Naive thymus-derived CD8-positive, alpha-beta T cell (primary cell): ENCODE data around the gene DNALI1. TPM values are rescaled to one million over a fixed set of nuclear protein-coding genes. Genes with fewer than 3 reads are reported as not detected.

Experiments
- ATAC-seq, 2 donors: fragments of 150-1000 bp; cut with Tn5 transposase in 1 of 2; sonication (Bioruptor Pico), chemical (Tn5 transposase) in 1 of 2; 1 replicate in 1 of 2; 2 replicates in 1 of 2; pipeline ENCODE4 v1.10.0; 2021; ENCODE audit warnings: mild to moderate bottlenecking in 2 of 2, moderate library complexity in 2 of 2
- POLR2A ChIA-PET: fragments of 350-600 bp; sonication (Branson Sonifier 250); formaldehyde crosslinking; loops from one replicate; lab custom pipeline; 2021; ENCODE audit warnings: antibody characterized with exemption; lab: Charles Lee
- DNase-seq, 10 donors: peaks; one replicate each; pipeline versions ENCODE4 v3.0.0 to v3.0.0-alpha.2; 2020 to 2022
- H3K27ac Mint-ChIP-seq, 10 donors: one replicate each; pipeline ENCODE4 v1.8.0; 2020 to 2022; ENCODE audit warnings: mild to moderate bottlenecking in 10 of 10, mixed read lengths in 10 of 10, moderate library complexity in 4 of 10, inconsistent platforms in 1 of 10
- H3K27me3 Mint-ChIP-seq, 5 donors: one replicate each; pipeline ENCODE4 v1.8.0; 2021 to 2022; ENCODE audit warnings: mixed read lengths in 5 of 5
- H3K36me3 Mint-ChIP-seq, 3 donors: one replicate each; pipeline ENCODE4 v1.8.0; 2020 to 2022; ENCODE audit warnings: mixed read lengths in 3 of 3, mild to moderate bottlenecking in 2 of 3, inconsistent platforms in 1 of 3
- H3K4me1 Mint-ChIP-seq, 4 donors: one replicate each; pipeline ENCODE4 v1.8.0; 2021 to 2022; ENCODE audit warnings: mixed read lengths in 4 of 4
- H3K4me3 Mint-ChIP-seq, 10 donors: one replicate each; pipeline ENCODE4 v1.8.0; 2020 to 2022; ENCODE audit warnings: mild to moderate bottlenecking in 10 of 10, mixed read lengths in 10 of 10, moderate library complexity in 6 of 10, inconsistent platforms in 1 of 10
- H3K9me3 Mint-ChIP-seq, 9 donors: one replicate each; pipeline ENCODE4 v1.8.0; 2020 to 2022; ENCODE audit warnings: mixed read lengths in 9 of 9, mild to moderate bottlenecking in 3 of 9, inconsistent platforms in 1 of 9, moderate library complexity in 1 of 9
- polyA plus RNA-seq, 3 donors: library from polyadenylated mRNA; unstranded; fragments of 300-500 nt; fragmentation: Illumina TruSeq; gene quantifications; one replicate each; pipeline ENCODE4 v1.2.3, GENCODE V29; 2021
- total RNA-seq, 8 experiments: library from RNA in 2 of 8; stranded (reverse) in 2 of 8; gene quantifications; one replicate each; pipeline ENCODE4 v1.2.3 and lab custom pipeline; 2021 to 2026

Gene DNALI1
- total and polyA plus RNA-seq, 5 experiments from 2014 or later = 0.49 to 0.60 TPM; not detected in 3

DNA sequence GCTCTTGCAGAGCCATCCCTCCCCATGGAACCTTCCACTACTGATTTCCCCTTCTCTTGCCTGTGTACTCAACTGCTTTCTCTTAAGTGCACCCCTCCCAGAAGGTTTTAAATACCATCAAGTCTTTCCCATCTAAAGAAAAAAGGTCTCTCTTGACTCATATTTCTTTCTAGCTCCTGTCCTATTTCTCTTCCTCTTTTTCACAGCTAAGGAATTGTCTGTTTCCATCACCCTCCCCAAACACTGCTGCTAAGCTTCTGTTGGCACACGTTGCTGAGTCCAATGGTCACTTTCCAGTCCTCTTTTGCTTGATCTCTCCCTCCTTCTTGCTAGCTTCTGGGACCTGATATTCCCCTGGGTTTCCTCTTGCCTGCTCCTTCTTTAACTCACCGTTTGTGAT lies 52.3 kb downstream of the DNALI1 start:
- H3K27me3 Mint-ChIP-seq = peaks cover 2 to 29% (median 11%) of the 10 kb centered on the region in 5 donors
- H3K27ac Mint-ChIP-seq = no peak overlapping the region
- no peaks in the 10 kb centered on the region for H3K9me3 Mint-ChIP-seq
- no peak for ATAC-seq
- H3K4me3 Mint-ChIP-seq = no peak overlapping the region
- DNase-seq = no peak
- POLR2A ChIA-PET = no interaction called here
- peaks cover 0 to 3% (median 1%) of the 10 kb centered on the region in 4 donors for H3K4me1 Mint-ChIP-seq
- H3K36me3 Mint-ChIP-seq = no peaks in the 10 kb centered on the region

DNA sequence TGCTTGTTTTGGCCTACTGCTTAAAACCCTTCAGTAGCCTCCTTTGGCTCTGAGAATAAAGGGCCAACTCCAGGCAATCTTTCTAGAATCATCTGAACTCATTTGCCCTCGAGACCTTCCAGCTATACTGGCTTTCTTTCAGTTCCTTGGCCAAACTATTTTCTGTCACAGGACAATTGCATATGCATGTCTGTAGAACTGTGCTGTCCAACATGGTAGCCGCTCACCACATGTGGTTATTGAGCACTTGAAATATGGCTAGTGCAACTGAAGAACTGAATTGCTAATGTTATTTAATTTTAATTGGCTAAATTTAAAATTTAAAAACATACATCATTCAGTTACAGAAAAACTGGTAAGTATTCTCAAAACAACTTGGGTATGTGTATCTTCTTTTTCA lies 53.3 kb downstream of the DNALI1 start:
- H3K4me1 Mint-ChIP-seq = peaks cover 0 to 3% (median 0%) of the 10 kb centered on the region in 4 donors
- DNase-seq (no peak), ATAC-seq (no peak)
- H3K4me3 Mint-ChIP-seq = no peak overlapping the region
- POLR2A ChIA-PET = no interaction called here
- H3K9me3 Mint-ChIP-seq = no peaks in the 10 kb centered on the region
- H3K36me3 Mint-ChIP-seq = no peaks in the 10 kb centered on the region
- no peak overlapping the region for H3K27ac Mint-ChIP-seq
- peaks cover 0 to 26% (median 8%) of the 10 kb centered on the region in 5 donors for H3K27me3 Mint-ChIP-seq

DNA sequence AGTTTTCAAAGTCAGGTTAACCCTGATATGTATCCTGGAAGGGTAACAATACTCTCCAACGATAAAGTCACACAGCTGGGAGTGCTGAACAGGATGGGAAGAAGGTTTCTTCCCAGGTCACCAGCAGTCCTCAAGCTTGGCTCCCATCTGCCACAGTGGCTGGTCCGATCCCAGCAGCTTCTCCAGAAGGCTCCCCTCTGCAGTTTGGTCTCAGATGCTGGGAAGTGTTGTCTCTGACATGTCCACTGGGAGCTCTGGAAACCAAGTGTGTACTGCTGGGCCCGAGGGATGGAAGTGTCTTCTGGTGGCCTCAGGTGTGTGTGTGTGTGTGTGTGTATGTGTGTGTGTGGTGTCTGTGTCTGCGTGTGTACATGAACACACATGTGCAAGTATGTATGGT lies 55.4 kb downstream of the DNALI1 start:
- peak overlapping the region in 2 of 10 donors; percentile 1 to 33 for H3K27ac Mint-ChIP-seq
- H3K4me1 Mint-ChIP-seq = peaks cover 0 to 1% (median 0%) of the 10 kb centered on the region in 4 donors
- H3K9me3 Mint-ChIP-seq = no peaks in the 10 kb centered on the region
- POLR2A ChIA-PET = no interaction called here
- no peak for DNase-seq
- H3K27me3 Mint-ChIP-seq = peaks cover 15 to 41% (median 24%) of the 10 kb centered on the region in 5 donors
- no peak overlapping the region for H3K4me3 Mint-ChIP-seq
- ATAC-seq = no peak
- no peaks in the 10 kb centered on the region for H3K36me3 Mint-ChIP-seq

DNA sequence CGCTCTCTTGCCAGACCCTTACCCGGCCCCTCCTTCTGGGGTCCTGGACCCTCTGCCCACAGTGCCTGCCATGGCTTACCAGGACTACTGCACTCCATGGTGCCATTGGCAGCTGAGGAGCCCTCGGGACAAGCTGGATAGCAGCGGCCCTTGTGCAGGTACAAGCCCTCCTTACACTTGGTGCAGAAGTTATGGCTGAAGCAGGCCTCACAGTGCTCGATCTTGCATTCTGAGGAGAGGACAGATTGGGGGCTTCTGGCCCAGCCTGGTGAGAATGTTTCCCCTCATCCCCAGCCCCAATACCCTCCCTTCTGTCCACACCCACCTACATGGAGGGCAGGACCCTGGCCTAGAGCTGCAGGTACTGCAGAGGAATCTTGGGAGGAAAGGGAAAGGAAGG lies 57.4 kb downstream of the DNALI1 start:
- POLR2A ChIA-PET = no interaction called here
- Mint-ChIP-seq H3K4me3 (no peak overlapping the region), H3K27ac (no peak overlapping the region), H3K36me3 (no peaks in the 10 kb centered on the region), H3K9me3 (no peaks in the 10 kb centered on the region), H3K4me1 (peaks cover 0 to 1% (median 0%) of the 10 kb centered on the region in 4 donors), H3K27me3 (peaks cover 27 to 55% (median 37%) of the 10 kb centered on the region in 5 donors)
- DNase-seq (no peak), ATAC-seq (no peak)

DNA sequence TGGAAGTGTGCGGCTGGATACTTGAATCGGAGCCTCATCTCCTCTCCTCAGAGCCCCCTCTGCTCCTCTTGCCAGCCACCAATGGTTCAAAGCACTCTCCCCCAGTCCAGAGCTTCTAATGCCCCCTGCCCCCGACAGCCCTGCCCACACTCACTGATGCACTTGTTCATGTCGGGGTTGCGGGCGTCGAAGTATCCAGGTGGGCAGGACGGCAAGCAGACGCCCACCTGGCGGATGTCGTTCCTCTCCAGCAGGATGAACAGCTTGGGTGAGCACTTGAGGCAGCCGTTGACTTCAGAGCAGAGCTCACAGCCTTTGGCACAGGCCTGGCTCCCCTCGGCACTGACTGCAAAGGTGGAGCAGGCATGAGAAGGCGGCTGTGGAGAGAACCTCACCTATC lies 59.6 kb downstream of the DNALI1 start:
- DNase-seq = no peak
- H3K9me3 Mint-ChIP-seq = no peaks in the 10 kb centered on the region
- no peaks in the 10 kb centered on the region for H3K36me3 Mint-ChIP-seq
- H3K4me1 Mint-ChIP-seq = peaks cover 0 to 1% (median 0%) of the 10 kb centered on the region in 4 donors
- no peak overlapping the region for H3K27ac Mint-ChIP-seq
- peaks cover 31 to 61% (median 39%) of the 10 kb centered on the region in 5 donors for H3K27me3 Mint-ChIP-seq
- H3K4me3 Mint-ChIP-seq = no peak overlapping the region
- no peak for ATAC-seq
- POLR2A ChIA-PET = no interaction called here

Other genes starting within 250 kb of the DNALI1 start
- gene ZC3H12A, start 82.4 kb upstream of the DNALI1 start, total RNA-seq = 10 to 100 TPM; 39.5 to 45.3 TPM
- 10 to 100 TPM in 1 of 3 donors, 1 to 10 TPM in 2; 1.5 to 10.0 (median 3.1) TPM for gene ZC3H12A, start 82.4 kb upstream of the DNALI1 start, polyA plus RNA-seq
- 10 to 100 TPM; 93.8 to 99.3 TPM for gene MEAF6, start 42.2 kb upstream of the DNALI1 start, total RNA-seq
- 100 to 1,000 TPM; 118 to 184 (median 154) TPM for gene MEAF6, start 42.2 kb upstream of the DNALI1 start, polyA plus RNA-seq
- 10 to 100 TPM; 36.3 to 36.9 TPM for gene SNIP1, start 2.6 kb upstream of the DNALI1 start, total RNA-seq
- 1 to 10 TPM; 3.6 to 5.5 (median 3.7) TPM for gene SNIP1, start 2.6 kb upstream of the DNALI1 start, polyA plus RNA-seq
- 10 to 100 TPM; 36.7 to 44.2 TPM for gene GNL2, start 39.0 kb downstream of the DNALI1 start, total RNA-seq
- gene GNL2, start 39.0 kb downstream of the DNALI1 start, polyA plus RNA-seq = 10 to 100 TPM; 45.5 to 60.9 (median 46.2) TPM
- not detected for gene RSPO1, start 78.0 kb downstream of the DNALI1 start, total RNA-seq
- gene RSPO1, start 78.0 kb downstream of the DNALI1 start, polyA plus RNA-seq = under 1 TPM in 1 of 3 donors, not detected in 2; 0.06 TPM
- gene CDCA8, start 135.6 kb downstream of the DNALI1 start, total RNA-seq = 1 to 10 TPM; 1.0 to 1.4 TPM
- 1 to 10 TPM in 1 of 3 donors, under 1 TPM in 2; 0.40 to 2.0 (median 0.54) TPM for gene CDCA8, start 135.6 kb downstream of the DNALI1 start, polyA plus RNA-seq
- gene EPHA10, start 208.2 kb downstream of the DNALI1 start, total RNA-seq = not detected
- not detected for gene EPHA10, start 208.2 kb downstream of the DNALI1 start, polyA plus RNA-seq
- 1 to 10 TPM; 1.0 to 1.1 TPM for gene MANEAL, start 236.9 kb downstream of the DNALI1 start, total RNA-seq
- 1 to 10 TPM in 2 of 3 donors, under 1 TPM in 1; 0.23 to 1.4 (median 1.0) TPM for gene MANEAL, start 236.9 kb downstream of the DNALI1 start, polyA plus RNA-seq